ENCODE data around the gene CR2. TPM values are rescaled to one million over a fixed set of nuclear protein-coding genes. Genes with fewer than 3 reads are reported as not detected.
"Not testable (repeated sequence)": the region's sequence is repeated elsewhere in the genome, so short reads cannot be mapped to it uniquely, and the experiment has no call there.

The CR2 gene
- polyA plus RNA-seq, 1 donor = 1.1 TPM

- no peak for DNase-seq
Measured at GRCh38 chr1:207444514-207445217, 9.5 kb upstream of the CR2 start.

- no peak for DNase-seq
Measured at GRCh38 chr1:207453710-207454045, 450 bp upstream of the CR2 start.

- no peak for DNase-seq
Measured at GRCh38 chr1:207455183-207455754, 1.1 kb downstream of the CR2 start.

GRCh38 chr1:207458414-207458813, 4.3 kb downstream of the CR2 start:
- no peak for DNase-seq

GRCh38 chr1:207459008-207459407, 4.9 kb downstream of the CR2 start:
- DNase-seq = no peak

- DNase-seq = no peak
Measured at GRCh38 chr1:207461649-207462048, 7.5 kb downstream of the CR2 start.

GRCh38 chr1:207462535-207462934, 8.4 kb downstream of the CR2 start:
- DNase-seq = no peak

- no peak for DNase-seq
Measured at GRCh38 chr1:207463021-207463420, 8.9 kb downstream of the CR2 start.

GRCh38 chr1:207463571-207463970, 9.4 kb downstream of the CR2 start:
- DNase-seq = no peak

- DNase-seq = no peak
Measured at GRCh38 chr1:207470927-207471326, 16.8 kb downstream of the CR2 start.

GRCh38 chr1:207474210-207474609, 20.1 kb downstream of the CR2 start:
- DNase-seq = no peak

- DNase-seq = no peak
Measured at GRCh38 chr1:207486198-207486597, 32.1 kb downstream of the CR2 start.

- no peak for DNase-seq
Measured at GRCh38 chr1:207487636-207488035, 33.5 kb downstream of the CR2 start.

- DNase-seq = no peak
Measured at GRCh38 chr1:207493212-207493611, 39.1 kb downstream of the CR2 start.

GRCh38 chr1:207494171-207494570, 40.0 kb downstream of the CR2 start:
- no peak for DNase-seq

GRCh38 chr1:207495281-207495680, 41.2 kb downstream of the CR2 start:
- not testable (repeated sequence) for DNase-seq

GRCh38 chr1:207495801-207496792, 42.0 kb downstream of the CR2 start, which contains the start of gene CR1:
Gene CR1 (plus strand): TSS chr1:207496157. CDS start chr1:207496268, 111 bp downstream.
- DNase-seq = peak; percentile 25

GRCh38 chr1:207497941-207498340, 43.8 kb downstream of the CR2 start:
- no peak for DNase-seq

- peak; percentile 82 for DNase-seq
Measured at GRCh38 chr1:207499573-207499972, 45.4 kb downstream of the CR2 start.

- DNase-seq = no peak
Measured at GRCh38 chr1:207500306-207500705, 46.2 kb downstream of the CR2 start.

- no peak for DNase-seq
Measured at GRCh38 chr1:207501071-207501470, 46.9 kb downstream of the CR2 start.

- DNase-seq = no peak
Measured at GRCh38 chr1:207502726-207503125, 48.6 kb downstream of the CR2 start.

- DNase-seq = no peak
Measured at GRCh38 chr1:207503950-207504349, 49.8 kb downstream of the CR2 start.
